Putamen (tissue), 1 donor: Measurements from ENCODE around the gene ZCCHC8.
A peak's percentile ranks its signal among the peaks of the same experiment; 100 is the strongest.
"Not testable (repeated sequence)": the region's sequence is repeated elsewhere in the genome, so short reads cannot be mapped to it uniquely, and the experiment has no call there.

Experiments used
- DNase-seq: peaks from one replicate; pipeline ENCODE4 v3.0.0-alpha.2; 2016; ENCODE audit warnings: low spot score

ZCCHC8 gene

GRCh38 chr12:122500685-122501488 lies at the start of gene ZCCHC8:
Gene ZCCHC8, minus strand, starts transcription at chr12:122500932. Its CDS starts 92 bp downstream, at chr12:122500840.
- peak; percentile 97 for DNase-seq

- DNase-seq, result no peak
These were observed 46.6 kb upstream of the ZCCHC8 start for GRCh38 chr12:122547330-122547729.

- no peak for DNase-seq
These were observed 45.1 kb upstream of the ZCCHC8 start for GRCh38 chr12:122545855-122546254.

GRCh38 chr12:122544537-122544936 lies 43.8 kb upstream of the ZCCHC8 start:
- DNase-seq, result no peak

- no peak for DNase-seq
These were observed 37.8 kb upstream of the ZCCHC8 start for GRCh38 chr12:122538496-122538895.

- DNase-seq, result no peak
These were observed 36.3 kb upstream of the ZCCHC8 start for GRCh38 chr12:122537021-122537420.

- no peak for DNase-seq
These were observed 33.1 kb upstream of the ZCCHC8 start for GRCh38 chr12:122533856-122534255.

- DNase-seq, result no peak
These were observed 28.3 kb upstream of the ZCCHC8 start for GRCh38 chr12:122528992-122529391.

GRCh38 chr12:122528582-122528981 lies 27.9 kb upstream of the ZCCHC8 start:
- DNase-seq, result no peak

GRCh38 chr12:122527478-122527944 lies 26.8 kb upstream of the ZCCHC8 start:
- DNase-seq, result peak; percentile 33

- peak; percentile 100 for DNase-seq
These were observed 26.1 kb upstream of the ZCCHC8 start, which contains the start of the genes KNTC1 and RSRC2 for GRCh38 chr12:122526683-122527477. Gene KNTC1, plus strand, starts transcription at chr12:122527249. Its CDS starts 2,815 bp downstream, at chr12:122530064. Gene RSRC2, minus strand, starts transcription at chr12:122526936. Its CDS starts 83 bp downstream, at chr12:122526853.

- DNase-seq, result no peak
These were observed 23.4 kb upstream of the ZCCHC8 start for GRCh38 chr12:122523846-122524718.

GRCh38 chr12:122523280-122523679 lies 22.5 kb upstream of the ZCCHC8 start:
- no peak for DNase-seq

- no peak for DNase-seq
These were observed 19.9 kb upstream of the ZCCHC8 start for GRCh38 chr12:122520676-122521075.

- DNase-seq, result no peak
These were observed 18.7 kb upstream of the ZCCHC8 start for GRCh38 chr12:122519418-122519817.

- DNase-seq, result no peak
These were observed 18.2 kb upstream of the ZCCHC8 start for GRCh38 chr12:122518908-122519307.

- no peak for DNase-seq
These were observed 17.1 kb upstream of the ZCCHC8 start for GRCh38 chr12:122517877-122518276.

GRCh38 chr12:122516544-122517361 lies 16.0 kb upstream of the ZCCHC8 start:
- no peak for DNase-seq

- no peak for DNase-seq
These were observed 14.5 kb upstream of the ZCCHC8 start for GRCh38 chr12:122515275-122515674.

- DNase-seq, result no peak
These were observed 12.9 kb upstream of the ZCCHC8 start for GRCh38 chr12:122513660-122514059.

GRCh38 chr12:122513028-122513427 lies 12.3 kb upstream of the ZCCHC8 start:
- not testable (repeated sequence) for DNase-seq
